ENCODE measurements around the gene RGS7BP.

- TF ChIP-seq EZH2phosphoT487 (IDR thresholded peaks at IDR 0.05; ENCODE audit: insufficient read depth, low read depth) = no peak
- no peak for TF ChIP-seq EZH2 (IDR thresholded peaks at IDR 0.05; ENCODE audit: insufficient read depth, poor library complexity, severe bottlenecking)
Observed at GRCh38 chr5:64566310-64566916, 60.6 kb downstream of the RGS7BP start.
